ENCODE results near the gene RYR1.

- no peak for TF ChIP-seq EZH2 (IDR thresholded peaks at IDR 0.05)
- TF ChIP-seq CTCF (IDR thresholded peaks at IDR 0.05 in 2 of 3, conservative IDR thresholded peaks at IDR 0.05 in 1 of 3; ENCODE audit: borderline replicate concordance in 1 of 3, insufficient read depth in 1 of 3, low read depth in 2 of 3, low read length in 2 of 3), result no peak
- no peak for TF ChIP-seq FOSL1 (IDR thresholded peaks at IDR 0.05; ENCODE audit: low read depth)
Observed at GRCh38 chr19:38482496-38482895, 49.0 kb downstream of the RYR1 start.

All from HCT116 (cell line).